H9 (cell line): ENCODE data around the gene POLN. TPM values are rescaled to one million over a fixed set of nuclear protein-coding genes. Genes with fewer than 3 reads are reported as not detected.
A peak's percentile ranks its signal among the peaks of the same experiment; 100 is the strongest.

Source experiments
- DNase-seq: peaks from one replicate; pipeline ENCODE4 v3.0.0-alpha.2; 2017
- H2AFZ ChIP-seq: one replicate; pipeline ENCODE4 v1.6.1; 2013; ENCODE audit warnings: mild to moderate bottlenecking, low read length, control low read depth, moderate library complexity
- H2AK5ac ChIP-seq: 2 replicates; pipeline ENCODE4 v1.6.1; 2013; ENCODE audit warnings: low read length, control low read depth, mixed read lengths; ENCODE audit not compliant: insufficient read length
- H2BK120ac ChIP-seq: one replicate; pipeline ENCODE4 v1.6.1; 2013; ENCODE audit warnings: low read depth, mild to moderate bottlenecking, low read length, control low read depth, inconsistent platforms; ENCODE audit not compliant: poor library complexity, severe bottlenecking
- H2BK12ac ChIP-seq: 2 replicates; pipeline ENCODE4 v1.6.1; 2013; ENCODE audit warnings: low read length, control low read depth, mixed read lengths, low read depth; ENCODE audit not compliant: insufficient read length
- H2BK15ac ChIP-seq: 2 replicates; pipeline ENCODE4 v1.6.1; 2013; ENCODE audit warnings: low read depth, low read length, control low read depth
- H2BK20ac ChIP-seq: one replicate; pipeline ENCODE4 v1.6.1; 2013; ENCODE audit warnings: low read depth, mild to moderate bottlenecking, low read length, control low read depth, inconsistent platforms; ENCODE audit not compliant: poor library complexity, severe bottlenecking
- H2BK5ac ChIP-seq: 2 replicates; pipeline ENCODE4 v1.6.1; 2013; ENCODE audit warnings: low read length, control low read depth, mixed read lengths; ENCODE audit not compliant: insufficient read length
- H3K14ac ChIP-seq: 2 replicates; pipeline ENCODE4 v1.6.1; 2013; ENCODE audit warnings: low read length, control low read depth; ENCODE audit not compliant: insufficient read depth
- H3K18ac ChIP-seq: 2 replicates; pipeline ENCODE4 v1.6.1; 2013; ENCODE audit warnings: low read depth, mild to moderate bottlenecking, mixed read lengths, low read length, control low read depth; ENCODE audit not compliant: insufficient read length
- H3K23ac ChIP-seq: 2 replicates; pipeline ENCODE4 v1.6.1; 2013; ENCODE audit warnings: low read length, control low read depth, mixed read lengths, low read depth; ENCODE audit not compliant: insufficient read length
- H3K23me2 ChIP-seq: 2 replicates; pipeline ENCODE4 v1.6.1; 2013; ENCODE audit warnings: low read depth, mild to moderate bottlenecking, mixed read lengths, low read length, control low read depth; ENCODE audit not compliant: insufficient read length, poor library complexity, severe bottlenecking
- H3K27ac ChIP-seq: 2 replicates; pipeline ENCODE4 v1.5.1; 2013; ENCODE audit warnings: low read length, control low read depth, mixed read lengths, low read depth; ENCODE audit not compliant: insufficient read length
- H3K27me3 ChIP-seq: 2 replicates; pipeline ENCODE4 v1.6.1; 2013; ENCODE audit warnings: low read length, control low read depth, inconsistent platforms; ENCODE audit not compliant: insufficient read depth
- H3K4ac ChIP-seq: 2 replicates; pipeline ENCODE4 v1.6.1; 2013; ENCODE audit warnings: low read depth, mild to moderate bottlenecking, control low read depth, inconsistent platforms, low read length, moderate library complexity
- H3K4me1 ChIP-seq: 2 replicates; pipeline ENCODE4 v1.6.1; 2013; ENCODE audit warnings: low read length, control low read depth, inconsistent platforms; ENCODE audit not compliant: insufficient read depth
- H3K4me2 ChIP-seq: 2 replicates; pipeline ENCODE4 v1.6.1; 2013; ENCODE audit warnings: low read length, control low read depth, mixed read lengths; ENCODE audit not compliant: insufficient read length, insufficient read depth
- H3K56ac ChIP-seq: 2 replicates; pipeline ENCODE4 v1.6.1; 2013; ENCODE audit warnings: low read depth, mild to moderate bottlenecking, mixed read lengths, low read length, control low read depth; ENCODE audit not compliant: insufficient read length
- H3K79me1 ChIP-seq: 2 replicates; pipeline ENCODE4 v1.6.1; 2013; ENCODE audit warnings: low read depth, mild to moderate bottlenecking, moderate library complexity, low read length, control low read depth, inconsistent platforms; ENCODE audit not compliant: insufficient read depth, poor library complexity, severe bottlenecking
- H3K79me2 ChIP-seq: 2 replicates; pipeline ENCODE4 v1.6.1; 2013; ENCODE audit warnings: low read length, control low read depth, inconsistent platforms; ENCODE audit not compliant: insufficient read depth
- H3K9ac ChIP-seq: 2 replicates; pipeline ENCODE4 v1.6.1; 2013; ENCODE audit warnings: low read length, control low read depth, mixed read lengths; ENCODE audit not compliant: insufficient read length; ENCODE audit errors: extremely low read depth
- H3K9me3 ChIP-seq: one replicate; pipeline ENCODE4 v1.6.1; 2013; ENCODE audit warnings: low read depth, low read length, inconsistent platforms; ENCODE audit not compliant: control insufficient read depth
- H3T11ph ChIP-seq: one replicate; pipeline ENCODE4 v1.6.1; 2013; ENCODE audit warnings: mild to moderate bottlenecking, low read length, control low read depth, inconsistent platforms
- H4K20me1 ChIP-seq: one replicate; pipeline ENCODE4 v1.6.1; 2013; ENCODE audit not compliant: control insufficient read depth, insufficient read length, insufficient read depth
- H4K5ac ChIP-seq: 2 replicates; pipeline ENCODE4 v1.6.1; 2013; ENCODE audit warnings: low read depth, mild to moderate bottlenecking, mixed read lengths, low read length, control low read depth; ENCODE audit not compliant: insufficient read length
- H4K8ac ChIP-seq: replicated peaks from 2 replicates; pipeline ENCODE4 v1.6.1; 2013; ENCODE audit warnings: low read length, control low read depth, mixed read lengths, low read depth; ENCODE audit not compliant: insufficient read length
- H4K91ac ChIP-seq: 2 replicates; pipeline ENCODE4 v1.6.1; 2013; ENCODE audit warnings: low read depth, mild to moderate bottlenecking, moderate library complexity, mixed read lengths, low read length, control low read depth; ENCODE audit not compliant: insufficient read length
- H3K27ac Mint-ChIP-seq, 3 experiments: 2 replicates in 2 of 3; 3 replicates in 1 of 3; pipeline ENCODE4 v1.8.0; 2020 to 2021; ENCODE audit warnings: mixed read lengths in 3 of 3, mild to moderate bottlenecking in 1 of 3, moderate library complexity in 1 of 3
- H3K27me3 Mint-ChIP-seq: 2 replicates; pipeline ENCODE4 v1.8.0; 2021; ENCODE audit warnings: low read depth, mild to moderate bottlenecking, moderate library complexity, mixed read lengths
- H3K36me3 Mint-ChIP-seq, 3 experiments: 2 replicates in 2 of 3; 3 replicates in 1 of 3; pipeline ENCODE4 v1.8.0; 2020 to 2021; ENCODE audit warnings: low read depth in 3 of 3, mixed read lengths in 3 of 3; ENCODE audit not compliant: insufficient read depth in 1 of 3
- H3K4me1 Mint-ChIP-seq, 2 experiments: 2 replicates each; pipeline ENCODE4 v1.8.0; 2020; ENCODE audit warnings: mixed read lengths in 2 of 2
- H3K4me3 Mint-ChIP-seq, 2 experiments: 2 replicates in 1 of 2; 3 replicates in 1 of 2; pipeline ENCODE4 v1.8.0; 2020 to 2021; ENCODE audit warnings: mild to moderate bottlenecking in 2 of 2, mixed read lengths in 2 of 2, moderate library complexity in 1 of 2
- H3K9me3 Mint-ChIP-seq, 2 experiments: 2 replicates in 1 of 2; 3 replicates in 1 of 2; pipeline ENCODE4 v1.8.0; 2020; ENCODE audit warnings: mild to moderate bottlenecking in 2 of 2, mixed read lengths in 2 of 2, moderate library complexity in 1 of 2
- CTCF ChIP-seq: fragments of 200-600 bp; sonication (generic); conservative IDR thresholded peaks from 3 replicates; pipeline ENCODE4 v1.8.0; 2021; ENCODE audit warnings: antibody characterized with exemption, mild to moderate bottlenecking
- WGBS: extraction: QIAGEN DNeasy Blood & Tissue Kit; methylation state at CpG from one replicate; pipeline ENCODE4 v1.1.7; 2013; ENCODE audit warnings: missing lambda C conversion rate, low lambda C conversion rate, mixed read lengths; ENCODE audit not compliant: insufficient read length; ENCODE audit errors: extremely low coverage; 5-methylcytosine and 5-hydroxymethylcytosine counted together
- total RNA-seq: library from RNA; stranded (reverse); gene quantifications from 2 replicates; pipeline ENCODE4 v1.2.1, GENCODE V29; 2021

Gene POLN
- total RNA-seq, 1 experiment from 2014 or later = 0.74 TPM

- peaks cover 7 to 14% (median 9%) of the 10 kb centered on the region in 3 experiments for H3K36me3 Mint-ChIP-seq
- no peak overlapping the region for H3K14ac ChIP-seq
- H2AFZ ChIP-seq = no peak overlapping the region
- H4K8ac ChIP-seq = no peak overlapping the region
- H3K4me1 Mint-ChIP-seq = peaks cover 2 to 13% of the 10 kb centered on the region in 2 experiments
- no peak overlapping the region for H4K5ac ChIP-seq
- no peak overlapping the region for H2BK20ac ChIP-seq
- H4K20me1 ChIP-seq = no peaks in the 10 kb centered on the region
- H2BK15ac ChIP-seq = no peak overlapping the region
- no peak overlapping the region for H3K18ac ChIP-seq
- H3K4me2 ChIP-seq = no peak overlapping the region
- no peak overlapping the region for H3K23ac ChIP-seq
- no peak for TF ChIP-seq CTCF
- no peak overlapping the region for H2BK12ac ChIP-seq
- no peak overlapping the region for H3K4me3 Mint-ChIP-seq
- peaks cover 3% of the 10 kb centered on the region for H3K23me2 ChIP-seq
- no peak overlapping the region for H3K56ac ChIP-seq
- no peak overlapping the region for H2BK5ac ChIP-seq
- no peaks in the 10 kb centered on the region for H3K27me3 ChIP-seq
- H3K4ac ChIP-seq = no peak overlapping the region
- H3K79me1 ChIP-seq = no peaks in the 10 kb centered on the region
- H4K91ac ChIP-seq = no peak overlapping the region
- H2AK5ac ChIP-seq = no peak overlapping the region
- H3K27me3 Mint-ChIP-seq = peaks cover 5% of the 10 kb centered on the region
- H3T11ph ChIP-seq = no peak overlapping the region
- H3K27ac Mint-ChIP-seq = peak overlapping the region in 1 of 3 experiments; percentile 76; a peak in 1 of 7 replicates
- no peak overlapping the region for H3K27ac ChIP-seq
- H3K9me3 Mint-ChIP-seq = peaks cover 13 to 17% of the 10 kb centered on the region in 2 experiments
- H3K4me1 ChIP-seq = no peaks in the 10 kb centered on the region
- H3K9me3 ChIP-seq = no peaks in the 10 kb centered on the region
- H2BK120ac ChIP-seq = no peak overlapping the region
- H3K79me2 ChIP-seq = no peaks in the 10 kb centered on the region; the same call in 1 of the 2 replicates
- DNase-seq = no peak
- no CpG with 5 or more reads among the region's 7 CpGs for WGBS
- no peak overlapping the region for H3K9ac ChIP-seq
Measured at GRCh38 chr4:2245787-2246275, 3.9 kb upstream of the POLN start.
